HEK293 (cell line): Measurements from ENCODE around the gene FGF9.

Source experiments
- CTCF ChIA-PET: fragments of 350-600 bp; formaldehyde crosslinking; extraction: SDS; loops from one replicate; lab custom pipeline; 2021; ENCODE audit warnings: antibody characterized with exemption; lab: Yijun Ruan, JAX
- POLR2A ChIA-PET: fragments of 300-600 bp; formaldehyde crosslinking; extraction: SDS; loops from one replicate; lab custom pipeline; 2020; ENCODE audit warnings: antibody characterized with exemption, inconsistent platforms; lab: Yijun Ruan, JAX
- H3K27ac ChIP-seq: fragments of 200-500 bp; sonication (Bioruptor generic); 2 replicates; pipeline ENCODE4 v1.5.1; 2014; ENCODE audit warnings: low read depth, low read length, control low read depth, inconsistent platforms; ENCODE audit errors: extremely low read depth
- H3K36me3 ChIP-seq, 2 experiments: fragments of 200-500 bp in 1 of 2; sonication (Bioruptor generic) in 1 of 2; 1 replicate in 1 of 2; 2 replicates in 1 of 2; pipeline ENCODE4 v1.5.1; 2014 to 2017; ENCODE audit warnings: inconsistent platforms in 2 of 2, low read length in 2 of 2; ENCODE audit not compliant: control insufficient read depth in 2 of 2, insufficient read depth in 1 of 2
- H3K4me1 ChIP-seq: fragments of 200-500 bp; sonication (Bioruptor generic); 2 replicates; pipeline ENCODE4 v1.5.1; 2014; ENCODE audit warnings: mild to moderate bottlenecking, low read length, inconsistent platforms; ENCODE audit not compliant: control insufficient read depth, insufficient read depth
- H3K4me3 ChIP-seq: 2 replicates; pipeline ENCODE4 v1.5.1; 2011; ENCODE audit warnings: low read depth, mild to moderate bottlenecking, control low read depth, low read length, moderate library complexity
- H3K9me3 ChIP-seq: fragments of 200-500 bp; sonication (Bioruptor generic); 2 replicates; pipeline ENCODE4 v1.5.1; 2014; ENCODE audit warnings: low read depth, low read length, inconsistent platforms; ENCODE audit not compliant: control insufficient read depth, insufficient read depth
- CTCF ChIP-seq: fragments of 450-650 bp; formaldehyde crosslinking; IDR thresholded peaks from 2 replicates; pipeline ENCODE4 v1.5.1; 2016; ENCODE audit warnings: missing biosample characterization, missing genetic modification characterization
- EGR2 ChIP-seq: fragments of 450-650 bp; formaldehyde crosslinking; IDR thresholded peaks from 2 replicates; pipeline ENCODE4 v1.5.1; 2016; ENCODE audit warnings: low read depth, missing biosample characterization, missing genetic modification characterization
- FEZF1 ChIP-seq: fragments of 450-650 bp; formaldehyde crosslinking; IDR thresholded peaks from 2 replicates; pipeline ENCODE4 v1.5.1; 2016; ENCODE audit warnings: missing biosample characterization, missing genetic modification characterization
- GLIS2 ChIP-seq: fragments of 450-650 bp; formaldehyde crosslinking; IDR thresholded peaks from 2 replicates; pipeline ENCODE4 v1.5.1; 2016; ENCODE audit warnings: missing biosample characterization, missing genetic modification characterization
- KLF16 ChIP-seq: fragments of 450-650 bp; formaldehyde crosslinking; IDR thresholded peaks from 2 replicates; pipeline ENCODE4 v1.5.1; 2017; ENCODE audit warnings: missing biosample characterization, missing genetic modification characterization
- KLF17 ChIP-seq: fragments of 450-650 bp; formaldehyde crosslinking; IDR thresholded peaks from 2 replicates; pipeline ENCODE4 v1.5.1; 2016; ENCODE audit warnings: missing biosample characterization, missing genetic modification characterization
- OSR2 ChIP-seq: fragments of 450-650 bp; formaldehyde crosslinking; IDR thresholded peaks from 2 replicates; pipeline ENCODE4 v1.5.1; 2016; ENCODE audit warnings: missing biosample characterization, missing genetic modification characterization
- PRDM10 ChIP-seq: fragments of 450-650 bp; formaldehyde crosslinking; IDR thresholded peaks from 2 replicates; pipeline ENCODE4 v1.5.1; 2016; ENCODE audit warnings: missing biosample characterization, missing genetic modification characterization
- SP3 ChIP-seq: fragments of 450-650 bp; formaldehyde crosslinking; IDR thresholded peaks from 2 replicates; pipeline ENCODE4 v1.5.1; 2016; ENCODE audit warnings: missing biosample characterization, missing genetic modification characterization
- ZBTB26 ChIP-seq: fragments of 450-650 bp; formaldehyde crosslinking; optimal IDR thresholded peaks from 2 replicates; pipeline ENCODE3; 2016; ENCODE audit warnings: missing biosample characterization, mild to moderate bottlenecking, missing genetic modification characterization
- ZBTB6 ChIP-seq: fragments of 450-650 bp; formaldehyde crosslinking; IDR thresholded peaks from 2 replicates; pipeline ENCODE4 v1.5.1; 2017; ENCODE audit warnings: missing biosample characterization, missing genetic modification characterization
- ZBTB7A ChIP-seq: fragments of 450-650 bp; formaldehyde crosslinking; IDR thresholded peaks from 2 replicates; pipeline ENCODE4 v1.5.1; 2016; ENCODE audit warnings: low read depth, missing biosample characterization, missing genetic modification characterization
- ZFP37 ChIP-seq: fragments of 450-650 bp; formaldehyde crosslinking; IDR thresholded peaks from 2 replicates; pipeline ENCODE4 v1.5.1; 2016; ENCODE audit warnings: missing biosample characterization, missing genetic modification characterization
- ZNF24 ChIP-seq: fragments of 450-650 bp; formaldehyde crosslinking; IDR thresholded peaks from 2 replicates; pipeline ENCODE4 v1.5.1; 2016; ENCODE audit warnings: missing biosample characterization, missing genetic modification characterization
- ZNF311 ChIP-seq: fragments of 450-650 bp; formaldehyde crosslinking; IDR thresholded peaks from 2 replicates; pipeline ENCODE4 v1.5.1; 2017; ENCODE audit warnings: missing biosample characterization, missing genetic modification characterization, borderline replicate concordance
- ZNF391 ChIP-seq: fragments of 450-650 bp; formaldehyde crosslinking; IDR thresholded peaks from 2 replicates; pipeline ENCODE4 v1.5.1; 2016; ENCODE audit warnings: low read depth, missing biosample characterization, missing genetic modification characterization, borderline replicate concordance
- ZNF521 ChIP-seq: fragments of 450-650 bp; formaldehyde crosslinking; IDR thresholded peaks from 2 replicates; pipeline ENCODE4 v1.5.1; 2017; ENCODE audit warnings: missing biosample characterization, mild to moderate bottlenecking, missing genetic modification characterization
- ZNF600 ChIP-seq: fragments of 450-650 bp; formaldehyde crosslinking; IDR thresholded peaks from 2 replicates; pipeline ENCODE4 v1.5.1; 2016; ENCODE audit warnings: missing biosample characterization, missing genetic modification characterization
- ZNF629 ChIP-seq: fragments of 450-650 bp; formaldehyde crosslinking; IDR thresholded peaks from 2 replicates; pipeline ENCODE4 v1.5.1; 2017; ENCODE audit warnings: missing biosample characterization, missing genetic modification characterization
- ZNF654 ChIP-seq: fragments of 450-650 bp; formaldehyde crosslinking; IDR thresholded peaks from 2 replicates; pipeline ENCODE4 v1.5.1; 2016; ENCODE audit warnings: low read depth, missing biosample characterization, missing genetic modification characterization

Gene FGF9

GRCh38 chr13:21675095-21675991, 4.5 kb downstream of the FGF9 start (continued):
- TF ChIP-seq KLF17 (tag by site-specific recombination) (peak; percentile 85), PRDM10 (tag by site-specific recombination) (peak; percentile 28), ZNF629 (tag by site-specific recombination) (0 out of 2 replicates have a peak, but pooled peaks have one; percentile 10), ZBTB26 (tag by site-specific recombination) (peak; percentile 62), ZFP37 (no peak), ZNF24 (tag by site-specific recombination) (no peak), ZNF391 (tag by site-specific recombination) (no peak), ZBTB6 (tag by site-specific recombination) (no peak), EGR2 (peak; percentile 79), ZNF521 (tag by site-specific recombination) (no peak), KLF16 (tag by site-specific recombination) (peak; percentile 65; the same call in 1 of the 2 replicates), ZNF654 (tag by site-specific recombination) (no peak), GLIS2 (peak; percentile 37; the same call in 1 of the 2 replicates), FEZF1 (tag by site-specific recombination) (no peak; the same call in 1 of the 2 replicates), OSR2 (peak; percentile 61), ZBTB7A (tag by site-specific recombination) (peak; percentile 62; the same call in 1 of the 2 replicates), SP3 (peak; percentile 35; the same call in 1 of the 2 replicates)

- H3K27ac ChIP-seq = 0 out of 2 replicates have a peak overlapping the region, but pooled peaks have one; percentile 29
- CTCF ChIA-PET = interaction anchor here (0.6 to 1.4 kb wide), 5 partner anchors 39 to 350 kb away, joined by 3 to 5 read pairs (median 3); no protein-coding TSS in a partner anchor
- TF ChIP-seq ZNF600 (tag by site-specific recombination) (peak; percentile 64), PRDM10 (tag by site-specific recombination) (0 out of 2 replicates have a peak, but pooled peaks have one; percentile 54), ZNF311 (tag by site-specific recombination) (no peak), CTCF (tag by site-specific recombination) (peak; percentile 41; the same call in 1 of the 2 replicates), ZNF654 (tag by site-specific recombination) (peak; percentile 61)
Observed at GRCh38 chr13:21676611-21677021, 5.7 kb downstream of the FGF9 start.

More at GRCh38 chr13:21676611-21677021, 5.7 kb downstream of the FGF9 start:
- Histone ChIP-seq H3K4me1 (no peaks in the 10 kb centered on the region; the same call in 1 of the 2 replicates), H3K36me3 (peaks cover 0 to 7% of the 10 kb centered on the region in 2 experiments; a peak in 2 of 3 replicates), H3K9me3 (no peaks in the 10 kb centered on the region), H3K4me3 (no peak overlapping the region)
- POLR2A ChIA-PET = no interaction called here
